Measurements from ENCODE around the gene TERB2.
"Not testable (repeated sequence)": the region's sequence is repeated elsewhere in the genome, so short reads cannot be mapped to it uniquely, and the experiment has no call there.

The TERB2 gene

GRCh38 chr15:44956388-44956787 lies at the start of gene TERB2:
Gene TERB2, plus strand, starts transcription at chr15:44956687. Its CDS starts 32 bp downstream, at chr15:44956719.
- no peak for DNase-seq

- no peak for DNase-seq
Observed at GRCh38 chr15:44909423-44909822, 47.1 kb upstream of the TERB2 start.

- no peak for DNase-seq
Observed at GRCh38 chr15:44910981-44911625, 45.4 kb upstream of the TERB2 start.

GRCh38 chr15:44912186-44912585 lies 44.3 kb upstream of the TERB2 start:
- DNase-seq, result not testable (repeated sequence)

- DNase-seq, result peak; percentile 44
Observed at GRCh38 chr15:44912974-44913448, 43.5 kb upstream of the TERB2 start.

GRCh38 chr15:44918136-44918535 lies 38.4 kb upstream of the TERB2 start:
- DNase-seq, result no peak

- DNase-seq, result not testable (repeated sequence)
Observed at GRCh38 chr15:44928658-44929057, 27.8 kb upstream of the TERB2 start.

- not testable (repeated sequence) for DNase-seq
Observed at GRCh38 chr15:44930283-44930682, 26.2 kb upstream of the TERB2 start.

GRCh38 chr15:44958302-44958701 lies 1.8 kb downstream of the TERB2 start:
- not testable (repeated sequence) for DNase-seq

- DNase-seq, result no peak
Observed at GRCh38 chr15:44968475-44968874, 12.0 kb downstream of the TERB2 start.

- no peak for DNase-seq
Observed at GRCh38 chr15:44971036-44971435, 14.5 kb downstream of the TERB2 start.

GRCh38 chr15:44976183-44976582 lies 19.7 kb downstream of the TERB2 start:
- DNase-seq, result not testable (repeated sequence)

GRCh38 chr15:44977781-44978180 lies 21.3 kb downstream of the TERB2 start:
- DNase-seq, result not testable (repeated sequence)

GRCh38 chr15:44979617-44980339 lies 23.3 kb downstream of the TERB2 start:
- not testable (repeated sequence) for DNase-seq

GRCh38 chr15:44984144-44984543 lies 27.7 kb downstream of the TERB2 start:
- DNase-seq, result not testable (repeated sequence)

- DNase-seq, result not testable (repeated sequence)
Observed at GRCh38 chr15:44986346-44987055, 30.0 kb downstream of the TERB2 start.

GRCh38 chr15:44987711-44988110 lies 31.2 kb downstream of the TERB2 start:
- DNase-seq, result not testable (repeated sequence)

GRCh38 chr15:44988184-44988869 lies 31.8 kb downstream of the TERB2 start:
- DNase-seq, result not testable (repeated sequence)

- DNase-seq, result not testable (repeated sequence)
Observed at GRCh38 chr15:44988870-44989219, 32.4 kb downstream of the TERB2 start.

GRCh38 chr15:44997632-44998031 lies 41.1 kb downstream of the TERB2 start:
- DNase-seq, result not testable (repeated sequence)

- no peak for DNase-seq
Observed at GRCh38 chr15:44999105-44999504, 42.6 kb downstream of the TERB2 start.

GRCh38 chr15:45001180-45001579 lies 44.7 kb downstream of the TERB2 start:
- DNase-seq, result not testable (repeated sequence)

All from NCI-H226 (cell line).